Naive thymus-derived CD4-positive, alpha-beta T cell (primary cell): ENCODE measurements around the gene GREM2. TPM values are rescaled to one million over a fixed set of nuclear protein-coding genes. Genes with fewer than 3 reads are reported as not detected.

Experiments
- ATAC-seq: fragments of 150-1000 bp; cut with Tn5 transposase; 2 replicates; pipeline ENCODE4 v1.10.0; 2021; ENCODE audit warnings: mild to moderate bottlenecking, moderate library complexity
- CTCF ChIA-PET: fragments of 350-600 bp; sonication (Branson Sonifier 250); formaldehyde crosslinking; loops from one replicate; lab custom pipeline; 2021; ENCODE audit warnings: antibody characterized with exemption; lab: Charles Lee
- POLR2A ChIA-PET: fragments of 350-600 bp; sonication (Branson Sonifier 250); formaldehyde crosslinking; loops from one replicate; lab custom pipeline; 2021; ENCODE audit warnings: antibody characterized with exemption, inconsistent platforms; lab: Charles Lee
- DNase-seq, 9 donors: peaks; one replicate each; pipeline versions ENCODE4 v3.0.0 to v3.0.0-alpha.2; 2020 to 2022; ENCODE audit warnings: mixed read lengths in 1 of 9
- H3K27ac ChIP-seq: one replicate; pipeline ENCODE4 v1.7.0; 2013; ENCODE audit warnings: mild to moderate bottlenecking, low read depth, low read length, moderate library complexity
- H3K27me3 ChIP-seq, 2 donors: one replicate each; pipeline ENCODE4 v1.7.0; 2013; ENCODE audit warnings: low read length in 2 of 2, mild to moderate bottlenecking in 2 of 2, moderate library complexity in 2 of 2; ENCODE audit not compliant: control insufficient read depth in 2 of 2, insufficient read depth in 2 of 2
- H3K36me3 ChIP-seq, 3 experiments: 1 replicate in 2 of 3; 2 replicates in 1 of 3; pipeline ENCODE4 v1.7.0; 2013; ENCODE audit warnings: low read length in 3 of 3, mild to moderate bottlenecking in 3 of 3, moderate library complexity in 1 of 3; ENCODE audit not compliant: insufficient read depth in 3 of 3, control insufficient read depth in 2 of 3
- H3K4me1 ChIP-seq, 2 donors: one replicate each; pipeline ENCODE4 v1.7.0; 2013; ENCODE audit warnings: low read length in 2 of 2, mild to moderate bottlenecking in 2 of 2, moderate library complexity in 1 of 2; ENCODE audit not compliant: control insufficient read depth in 2 of 2, insufficient read depth in 2 of 2
- H3K4me3 ChIP-seq: 2 replicates; pipeline ENCODE4 v1.7.0; 2013; ENCODE audit warnings: mild to moderate bottlenecking, low read length
- H3K9me3 ChIP-seq, 3 experiments: 1 replicate in 2 of 3; 2 replicates in 1 of 3; pipeline ENCODE4 v1.7.0; 2013; ENCODE audit warnings: low read length in 3 of 3; ENCODE audit not compliant: control insufficient read depth in 2 of 3
- H3K27ac Mint-ChIP-seq, 9 donors: one replicate each; pipeline ENCODE4 v1.8.0; 2020 to 2022; ENCODE audit warnings: mixed read lengths in 9 of 9, mild to moderate bottlenecking in 8 of 9, moderate library complexity in 5 of 9, inconsistent platforms in 2 of 9
- H3K27me3 Mint-ChIP-seq, 5 donors: one replicate each; pipeline ENCODE4 v1.8.0; 2021 to 2022; ENCODE audit warnings: mixed read lengths in 5 of 5, mild to moderate bottlenecking in 1 of 5
- H3K36me3 Mint-ChIP-seq, 5 donors: one replicate each; pipeline ENCODE4 v1.8.0; 2020 to 2022; ENCODE audit warnings: mixed read lengths in 5 of 5, mild to moderate bottlenecking in 3 of 5, inconsistent platforms in 1 of 5
- H3K4me1 Mint-ChIP-seq, 7 donors: one replicate each; pipeline ENCODE4 v1.8.0; 2020 to 2022; ENCODE audit warnings: mixed read lengths in 7 of 7, mild to moderate bottlenecking in 3 of 7, inconsistent platforms in 1 of 7
- H3K4me3 Mint-ChIP-seq, 10 donors: one replicate each; pipeline ENCODE4 v1.8.0; 2020 to 2022; ENCODE audit warnings: mild to moderate bottlenecking in 10 of 10, mixed read lengths in 10 of 10, moderate library complexity in 6 of 10, inconsistent platforms in 2 of 10
- H3K9me3 Mint-ChIP-seq, 11 donors: one replicate each; pipeline ENCODE4 v1.8.0; 2020 to 2022; ENCODE audit warnings: mixed read lengths in 11 of 11, mild to moderate bottlenecking in 4 of 11, inconsistent platforms in 1 of 11, moderate library complexity in 1 of 11
- intact Hi-C, 2 donors: fragments of 100-400 bp; cut with micrococcal nuclease; formaldehyde crosslinking; loops; one replicate each; pipeline ENCODE4 v1.15.1; 2023
- polyA plus RNA-seq, 2 donors: library from polyadenylated mRNA; unstranded; fragments of 300-500 nt; fragmentation: Illumina TruSeq; gene quantifications; one replicate each; pipeline ENCODE4 v1.2.3, GENCODE V29; 2021
- total RNA-seq, 6 experiments: library from RNA in 5 of 6; stranded (reverse) in 5 of 6; gene quantifications; 1 replicate in 5 of 6; 2 replicates in 1 of 6; pipeline ENCODE4 v1.2.3 and lab custom pipeline; 2021 to 2026

GREM2 gene
- total and polyA plus RNA-seq, 7 experiments from 2014 or later: 0.05 to 5.2 (median 0.65) TPM; not detected in 1

DNA sequence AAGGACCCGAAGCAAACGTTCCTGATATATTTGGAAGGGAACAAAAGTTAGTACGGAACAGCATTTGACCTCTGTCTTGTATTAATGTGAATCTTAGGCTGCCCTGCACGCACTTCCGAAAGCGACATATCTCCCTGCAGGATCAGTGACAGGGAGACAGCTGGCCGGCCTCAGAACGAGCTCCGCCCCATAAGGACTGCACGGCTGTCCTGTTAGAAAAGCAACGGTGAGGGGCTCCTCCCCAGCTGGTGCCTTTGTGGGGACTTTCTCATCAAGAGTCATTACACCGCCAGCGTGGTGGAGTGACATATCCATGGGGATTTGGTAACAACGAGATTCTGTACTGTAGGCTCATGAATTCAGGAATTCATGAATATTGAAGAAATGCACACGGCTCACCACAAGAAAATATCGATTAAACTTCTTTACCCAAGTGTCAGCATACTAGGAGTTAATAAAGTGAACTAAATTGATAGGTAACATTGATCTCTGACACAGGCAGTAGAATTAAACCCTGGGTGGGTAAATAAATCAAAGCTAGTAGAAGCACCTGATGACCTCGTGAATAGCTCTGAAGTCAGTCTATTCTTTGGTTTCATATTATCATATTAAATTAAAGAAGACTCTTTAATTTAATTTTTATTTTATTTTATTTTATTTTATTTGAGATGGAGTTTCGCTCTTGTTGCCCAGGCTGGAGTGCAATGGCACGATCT is 8.1 kb upstream of the GREM2 start:
- intact Hi-C loops: loop anchor here in 1 of 2 donors (10.0 kb wide), 1 partner anchor 65 kb away; no protein-coding TSS in a partner anchor
- CTCF ChIA-PET: no interaction called here

DNA sequence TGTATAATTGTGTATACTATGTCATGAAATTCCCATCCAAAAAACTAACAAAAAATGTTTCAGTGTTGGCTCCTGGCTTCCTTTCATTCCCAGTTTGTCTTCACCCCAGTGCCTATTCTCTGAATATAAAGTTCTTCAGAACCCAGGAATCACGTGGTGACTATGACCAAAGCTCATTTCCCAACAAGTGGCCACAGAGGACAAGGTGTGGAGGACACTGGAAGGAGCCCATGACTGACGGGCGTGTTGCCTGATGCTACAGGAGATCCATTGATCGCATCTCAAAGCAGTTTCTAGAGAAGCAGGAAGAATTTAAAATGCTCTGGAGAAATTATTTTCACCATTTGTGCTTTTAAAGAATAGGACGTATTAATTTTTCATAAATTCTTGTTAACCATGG is 7.4 kb upstream of the GREM2 start:
- H3K4me1 Mint-ChIP-seq: peaks cover 0 to 2% (median 0%) of the 10 kb centered on the region in 7 donors
- Histone ChIP-seq H3K36me3 (no peaks in the 10 kb centered on the region), H3K27ac (no peak overlapping the region), H3K27me3 (no peaks in the 10 kb centered on the region), H3K4me3 (no peak overlapping the region), H3K4me1 (no peaks in the 10 kb centered on the region), H3K9me3 (no peaks in the 10 kb centered on the region)
- H3K27ac Mint-ChIP-seq: no peak overlapping the region
- POLR2A ChIA-PET: no interaction called here
- H3K9me3 Mint-ChIP-seq: peaks cover 0 to 4% (median 0%) of the 10 kb centered on the region in 11 donors
- ATAC-seq: no peak
- CTCF ChIA-PET: no interaction called here
- H3K4me3 Mint-ChIP-seq: no peak overlapping the region
- H3K27me3 Mint-ChIP-seq: peaks cover 0 to 13% (median 7%) of the 10 kb centered on the region in 5 donors
- intact Hi-C loops: loop anchor here in 1 of 2 donors (10.0 kb wide), 1 partner anchor 65 kb away; no protein-coding TSS in a partner anchor
- no peak for DNase-seq
- H3K36me3 Mint-ChIP-seq: no peaks in the 10 kb centered on the region

More for the DNA sequence above, 8.1 kb upstream of the GREM2 start:
- Mint-ChIP-seq H3K36me3 (no peaks in the 10 kb centered on the region), H3K27ac (no peak overlapping the region), H3K9me3 (peaks cover 0 to 4% (median 0%) of the 10 kb centered on the region in 11 donors), H3K4me1 (peaks cover 0 to 2% (median 0%) of the 10 kb centered on the region in 7 donors), H3K27me3 (peaks cover 0 to 13% (median 2%) of the 10 kb centered on the region in 5 donors), H3K4me3 (no peak overlapping the region)
- DNase-seq (no peak), ATAC-seq (no peak)
- POLR2A ChIA-PET: no interaction called here
- Histone ChIP-seq H3K27me3 (no peaks in the 10 kb centered on the region), H3K9me3 (no peaks in the 10 kb centered on the region), H3K4me1 (no peaks in the 10 kb centered on the region), H3K27ac (no peak overlapping the region), H3K36me3 (no peaks in the 10 kb centered on the region), H3K4me3 (no peak overlapping the region)

- Histone ChIP-seq H3K27ac (no peak overlapping the region), H3K4me3 (no peak overlapping the region), H3K36me3 (no peaks in the 10 kb centered on the region), H3K4me1 (no peaks in the 10 kb centered on the region), H3K27me3 (no peaks in the 10 kb centered on the region), H3K9me3 (no peaks in the 10 kb centered on the region)
- Mint-ChIP-seq H3K27me3 (peaks cover 0 to 13% (median 11%) of the 10 kb centered on the region in 5 donors), H3K4me1 (peaks cover 0 to 3% (median under 1%) of the 10 kb centered on the region in 7 donors), H3K4me3 (no peak overlapping the region), H3K36me3 (no peaks in the 10 kb centered on the region), H3K9me3 (peaks cover 0 to 4% (median 0%) of the 10 kb centered on the region in 11 donors), H3K27ac (no peak overlapping the region)
- ChIA-PET CTCF (no interaction called here), POLR2A (no interaction called here)
- DNase-seq: no peak
- no peak for ATAC-seq
- intact Hi-C loops: loop anchor here in 1 of 2 donors (10.0 kb wide), 1 partner anchor 66 kb away; no protein-coding TSS in a partner anchor
Measured at GRCh38 chr1:240618946-240619345, 7.0 kb upstream of the GREM2 start.

- ChIA-PET CTCF (no interaction called here), POLR2A (no interaction called here)
- no peak overlapping the region for H3K4me3 Mint-ChIP-seq
- H3K4me3 ChIP-seq: no peak overlapping the region
- peaks cover 14 to 39% (median 36%) of the 10 kb centered on the region in 5 donors for H3K27me3 Mint-ChIP-seq
- H3K27ac ChIP-seq: no peak overlapping the region
- intact Hi-C loops: loop anchor here in 1 of 2 donors (10.0 kb wide), 1 partner anchor 69 kb away; no protein-coding TSS in a partner anchor
- ATAC-seq (no peak), DNase-seq (no peak)
- no peak overlapping the region for H3K27ac Mint-ChIP-seq
- H3K4me1 Mint-ChIP-seq: peaks cover 18 to 31% (median 28%) of the 10 kb centered on the region in 7 donors
- H3K9me3 ChIP-seq: no peaks in the 10 kb centered on the region
- H3K36me3 ChIP-seq: no peaks in the 10 kb centered on the region
- peaks cover 11 to 16% of the 10 kb centered on the region in 2 donors for H3K4me1 ChIP-seq
- H3K27me3 ChIP-seq: no peaks in the 10 kb centered on the region
- no peaks in the 10 kb centered on the region for H3K36me3 Mint-ChIP-seq
- peaks cover 0 to 2% (median 0%) of the 10 kb centered on the region in 11 donors for H3K9me3 Mint-ChIP-seq
Measured at GRCh38 chr1:240616018-240616417, 4.1 kb upstream of the GREM2 start.

- intact Hi-C loops: loop anchor here in 1 of 2 donors (2.0 to 10.0 kb wide), 2 partner anchors 37 to 71 kb away; no protein-coding TSS in a partner anchor
- peak overlapping the region in 7 of 10 donors; percentile 8 to 98 (median 84) for H3K4me3 Mint-ChIP-seq
- peak overlapping the region in 3 of 9 donors; percentile 16 to 26 (median 20) for H3K27ac Mint-ChIP-seq
- no peaks in the 10 kb centered on the region for H3K36me3 Mint-ChIP-seq
- H3K27me3 Mint-ChIP-seq: peaks cover 14 to 59% (median 50%) of the 10 kb centered on the region in 5 donors
- POLR2A ChIA-PET: interaction anchor here (0.6 kb wide), 1 partner anchor 70 kb away, joined by 4 read pairs; no protein-coding TSS in a partner anchor
- H3K27ac ChIP-seq: no peak overlapping the region
- H3K4me1 ChIP-seq: peaks cover 11 to 16% of the 10 kb centered on the region in 2 donors
- H3K4me1 Mint-ChIP-seq: peaks cover 18 to 35% (median 29%) of the 10 kb centered on the region in 7 donors
- no peak overlapping the region for H3K4me3 ChIP-seq
- CTCF ChIA-PET: no interaction called here
- H3K27me3 ChIP-seq: no peaks in the 10 kb centered on the region
- H3K9me3 Mint-ChIP-seq: peaks cover 0 to 3% (median 0%) of the 10 kb centered on the region in 11 donors
- ATAC-seq: no peak
- no peaks in the 10 kb centered on the region for H3K36me3 ChIP-seq
- no peaks in the 10 kb centered on the region for H3K9me3 ChIP-seq
- no peak for DNase-seq
Measured at GRCh38 chr1:240613356-240614142, 1.6 kb upstream of the GREM2 start.

DNA sequence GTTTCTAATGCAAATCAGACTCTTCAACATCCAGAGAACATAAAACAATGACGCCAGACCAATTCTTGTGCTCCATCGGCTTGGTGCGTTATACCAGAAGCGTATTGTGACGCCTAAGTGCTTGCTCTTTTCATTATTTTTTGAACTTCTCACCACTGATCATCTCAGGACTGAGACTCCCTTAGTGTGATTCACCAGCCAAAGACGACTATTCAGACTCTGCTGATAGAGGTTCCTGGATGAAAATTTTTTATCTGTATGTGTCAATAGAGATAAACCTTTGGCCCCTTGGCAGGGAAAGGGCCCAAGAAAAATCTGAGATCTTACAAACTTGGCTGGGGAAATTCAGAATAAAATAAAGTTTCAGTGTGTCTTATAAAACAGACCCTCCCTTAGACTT is 856 bp upstream of the GREM2 start:
- no peak overlapping the region for H3K27ac ChIP-seq
- no peak for ATAC-seq
- H3K4me1 ChIP-seq: peaks cover 11 to 16% of the 10 kb centered on the region in 2 donors
- peak overlapping the region in 2 of 9 donors; percentile 26 to 80 for H3K27ac Mint-ChIP-seq
- H3K9me3 Mint-ChIP-seq: peaks cover 0 to 3% (median 0%) of the 10 kb centered on the region in 11 donors
- no peaks in the 10 kb centered on the region for H3K36me3 Mint-ChIP-seq
- intact Hi-C loops: loop anchor here in 1 of 2 donors (2.0 to 10.0 kb wide), 2 partner anchors 36 to 72 kb away; no protein-coding TSS in a partner anchor
- H3K4me3 ChIP-seq: no peak overlapping the region
- H3K9me3 ChIP-seq: no peaks in the 10 kb centered on the region
- H3K27me3 ChIP-seq: no peaks in the 10 kb centered on the region
- peaks cover 14 to 64% (median 47%) of the 10 kb centered on the region in 5 donors for H3K27me3 Mint-ChIP-seq
- H3K36me3 ChIP-seq: no peaks in the 10 kb centered on the region
- H3K4me1 Mint-ChIP-seq: peaks cover 18 to 35% (median 29%) of the 10 kb centered on the region in 7 donors
- CTCF ChIA-PET: no interaction called here
- POLR2A ChIA-PET: no interaction called here
- DNase-seq: no peak
- peak overlapping the region in 6 of 10 donors; percentile 84 to 98 (median 92) for H3K4me3 Mint-ChIP-seq
